ENCODE measurements around the gene ATG5.
A peak's percentile ranks its signal among the peaks of the same experiment; 100 is the strongest.

GRCh38 chr6:106215608-106216007, 110.0 kb downstream of the ATG5 start:
- TF ChIP-seq ZFP37 (tag by site-specific recombination; IDR thresholded peaks at IDR 0.05) (no peak), ZNF473 (tag by site-specific recombination; IDR thresholded peaks at IDR 0.05) (no peak), CTCF (tag by site-specific recombination; IDR thresholded peaks at IDR 0.05) (no peak), ZBTB26 (tag by site-specific recombination; optimal IDR thresholded peaks at IDR 0.05) (no peak), ZNF768 (tag by site-specific recombination; IDR thresholded peaks at IDR 0.05) (no peak), ZNF202 (tag by site-specific recombination; IDR thresholded peaks at IDR 0.05; ENCODE audit: borderline replicate concordance) (no peak), HOXC10 (CRISPR knock-in tag; IDR thresholded peaks at IDR 0.05) (no peak), HOXA7 (CRISPR knock-in tag; IDR thresholded peaks at IDR 0.05; ENCODE audit: borderline replicate concordance) (no peak), ZNF660 (tag by site-specific recombination; IDR thresholded peaks at IDR 0.05) (no peak), ZNF561 (tag by site-specific recombination; IDR thresholded peaks at IDR 0.05; ENCODE audit: borderline replicate concordance) (no peak), ZNF274 (IDR thresholded peaks at IDR 0.05; ENCODE audit: low read length) (no peak), ZNF274 (tag by site-specific recombination; IDR thresholded peaks at IDR 0.05; ENCODE audit: borderline replicate concordance) (no peak)
- TF ChIP-seq, protein P1, sequence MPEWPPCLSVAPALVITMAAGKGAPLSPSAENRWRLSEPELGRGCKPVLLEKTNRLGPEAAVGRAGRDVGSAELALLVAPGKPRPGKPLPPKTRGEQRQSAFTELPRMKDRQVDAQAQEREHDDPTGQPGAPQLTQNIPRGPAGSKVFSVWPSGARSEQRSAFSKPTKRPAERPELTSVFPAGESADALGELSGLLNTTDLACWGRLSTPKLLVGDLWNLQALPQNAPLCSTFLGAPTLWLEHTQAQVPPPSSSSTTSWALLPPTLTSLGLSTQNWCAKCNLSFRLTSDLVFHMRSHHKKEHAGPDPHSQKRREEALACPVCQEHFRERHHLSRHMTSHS (tag by site-specific recombination; IDR thresholded peaks at IDR 0.05): no peak
- TF ChIP-seq, protein P2, sequence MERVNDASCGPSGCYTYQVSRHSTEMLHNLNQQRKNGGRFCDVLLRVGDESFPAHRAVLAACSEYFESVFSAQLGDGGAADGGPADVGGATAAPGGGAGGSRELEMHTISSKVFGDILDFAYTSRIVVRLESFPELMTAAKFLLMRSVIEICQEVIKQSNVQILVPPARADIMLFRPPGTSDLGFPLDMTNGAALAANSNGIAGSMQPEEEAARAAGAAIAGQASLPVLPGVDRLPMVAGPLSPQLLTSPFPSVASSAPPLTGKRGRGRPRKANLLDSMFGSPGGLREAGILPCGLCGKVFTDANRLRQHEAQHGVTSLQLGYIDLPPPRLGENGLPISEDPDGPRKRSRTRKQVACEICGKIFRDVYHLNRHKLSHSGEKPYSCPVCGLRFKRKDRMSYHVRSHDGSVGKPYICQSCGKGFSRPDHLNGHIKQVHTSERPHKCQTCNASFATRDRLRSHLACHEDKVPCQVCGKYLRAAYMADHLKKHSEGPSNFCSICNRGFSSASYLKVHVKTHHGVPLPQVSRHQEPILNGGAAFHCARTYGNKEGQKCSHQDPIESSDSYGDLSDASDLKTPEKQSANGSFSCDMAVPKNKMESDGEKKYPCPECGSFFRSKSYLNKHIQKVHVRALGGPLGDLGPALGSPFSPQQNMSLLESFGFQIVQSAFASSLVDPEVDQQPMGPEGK (tag by site-specific recombination; IDR thresholded peaks at IDR 0.05): no peak
- TF ChIP-seq, protein P3, sequence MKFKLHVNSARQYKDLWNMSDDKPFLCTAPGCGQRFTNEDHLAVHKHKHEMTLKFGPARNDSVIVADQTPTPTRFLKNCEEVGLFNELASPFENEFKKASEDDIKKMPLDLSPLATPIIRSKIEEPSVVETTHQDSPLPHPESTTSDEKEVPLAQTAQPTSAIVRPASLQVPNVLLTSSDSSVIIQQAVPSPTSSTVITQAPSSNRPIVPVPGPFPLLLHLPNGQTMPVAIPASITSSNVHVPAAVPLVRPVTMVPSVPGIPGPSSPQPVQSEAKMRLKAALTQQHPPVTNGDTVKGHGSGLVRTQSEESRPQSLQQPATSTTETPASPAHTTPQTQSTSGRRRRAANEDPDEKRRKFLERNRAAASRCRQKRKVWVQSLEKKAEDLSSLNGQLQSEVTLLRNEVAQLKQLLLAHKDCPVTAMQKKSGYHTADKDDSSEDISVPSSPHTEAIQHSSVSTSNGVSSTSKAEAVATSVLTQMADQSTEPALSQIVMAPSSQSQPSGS (tag by site-specific recombination; IDR thresholded peaks at IDR 0.05; ENCODE audit: low read depth): peak; percentile 61

Measured in HEK293 (cell line).